ENCODE measurements around the gene HNRNPU.

HNRNPU gene

DNA sequence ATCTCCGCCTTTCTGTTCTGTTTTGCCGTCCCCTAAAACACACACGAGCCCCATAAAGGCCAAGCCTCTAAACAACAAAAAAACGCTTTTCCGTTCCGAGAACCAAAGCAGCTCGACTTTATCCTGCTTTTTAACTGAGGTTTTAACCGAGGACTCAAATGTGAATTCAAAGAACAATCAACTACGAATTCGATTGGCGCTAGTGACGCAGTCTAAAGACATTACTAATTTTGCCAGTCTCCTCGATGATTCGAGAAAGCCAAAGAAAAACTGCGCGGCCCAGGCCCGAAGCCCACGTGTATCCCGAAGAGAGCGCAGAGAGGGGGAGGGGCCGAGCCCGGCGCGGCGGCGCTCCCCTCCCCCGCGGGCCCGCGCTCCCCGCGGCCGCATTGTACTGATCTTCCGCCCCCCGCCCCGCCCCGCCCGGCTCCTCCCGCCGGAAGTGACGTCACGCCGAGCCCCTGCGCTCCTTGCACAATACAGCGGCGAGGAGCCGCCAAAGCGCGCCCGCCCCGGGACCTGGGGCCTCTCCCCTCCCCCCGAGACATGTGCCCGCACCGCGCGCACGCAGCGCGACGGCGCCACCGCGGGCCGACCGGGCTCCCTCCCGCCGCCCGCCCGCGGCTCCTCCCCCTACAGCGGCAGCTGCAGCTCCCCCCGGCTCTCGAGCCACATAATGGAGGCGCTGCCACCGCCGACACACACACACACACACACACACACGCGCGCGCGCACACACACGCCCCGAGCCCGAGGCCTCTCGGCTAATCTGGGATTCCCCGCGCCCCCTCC lies 1.4 kb downstream of the HNRNPU start:
- peak; percentile 90 to 95 (median 95) for DNase-seq

DNA sequence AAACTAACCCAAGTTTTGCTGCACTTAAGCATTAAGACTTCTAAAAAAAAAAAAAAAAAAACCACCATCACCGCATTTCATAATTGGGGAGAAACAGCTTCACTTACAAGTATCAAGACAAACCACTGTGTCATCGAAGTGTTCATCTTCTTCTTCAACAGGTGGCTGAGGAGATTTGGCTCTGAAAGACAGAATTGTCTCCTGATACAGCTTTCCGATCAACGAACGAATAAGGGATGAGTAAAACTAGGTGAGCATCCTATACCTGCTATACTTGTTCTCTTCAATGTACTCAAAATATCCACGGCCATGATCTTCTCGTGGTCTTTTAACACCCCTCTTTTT lies 2.0 kb downstream of the HNRNPU start:
- DNase-seq = no peak

DNA sequence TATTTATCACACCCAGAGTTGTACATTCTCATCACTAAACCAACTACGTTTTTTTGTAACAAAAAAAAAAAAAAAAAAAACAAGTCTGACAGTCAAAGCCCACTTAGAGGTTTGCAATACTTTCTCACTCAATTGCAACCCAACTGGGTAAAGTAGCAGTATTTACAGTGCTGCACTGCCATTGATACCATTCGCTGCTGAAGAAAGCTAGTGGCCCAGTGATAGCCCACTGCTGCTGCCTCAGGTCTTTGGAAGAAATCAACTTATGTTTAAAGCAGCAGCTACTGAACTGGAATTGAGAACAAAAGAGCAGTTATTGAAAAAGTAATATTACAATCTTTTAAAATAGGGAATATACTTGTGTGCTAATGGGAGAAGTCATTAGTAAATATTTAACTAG lies 2.7 kb downstream of the HNRNPU start:
- DNase-seq = no peak

DNA sequence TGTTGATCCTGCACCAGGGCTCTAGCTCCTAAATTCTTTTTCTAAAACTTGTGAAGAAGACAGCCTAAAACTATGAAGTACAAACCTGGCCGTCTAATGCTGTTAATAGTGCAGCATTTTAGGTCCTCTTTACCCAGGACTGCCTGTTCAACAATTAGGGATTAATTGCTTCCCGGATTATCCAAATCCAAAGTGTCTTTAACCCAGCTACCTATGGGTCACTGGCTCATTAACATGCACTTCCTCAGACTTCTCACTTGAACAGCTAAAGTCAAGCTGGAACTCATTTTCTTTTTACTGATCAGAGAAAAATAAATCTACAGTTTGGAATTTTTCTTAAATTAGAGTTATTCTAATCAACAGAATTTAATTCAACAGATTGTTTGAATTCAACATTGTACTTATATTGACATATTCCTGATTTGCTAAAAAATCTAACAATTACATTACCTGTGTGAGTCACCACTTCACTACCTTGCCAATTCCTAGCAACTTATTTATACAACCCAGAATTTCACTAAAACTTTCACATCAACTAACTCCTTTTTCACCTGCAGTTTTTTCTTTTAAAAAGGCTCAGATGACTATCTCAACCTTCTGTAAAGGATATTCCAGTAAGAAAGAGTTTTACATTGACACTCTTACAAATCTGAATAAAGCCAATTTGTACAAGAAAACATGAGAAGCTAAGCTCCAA lies 3.3 kb downstream of the HNRNPU start:
- DNase-seq = no peak

DNA sequence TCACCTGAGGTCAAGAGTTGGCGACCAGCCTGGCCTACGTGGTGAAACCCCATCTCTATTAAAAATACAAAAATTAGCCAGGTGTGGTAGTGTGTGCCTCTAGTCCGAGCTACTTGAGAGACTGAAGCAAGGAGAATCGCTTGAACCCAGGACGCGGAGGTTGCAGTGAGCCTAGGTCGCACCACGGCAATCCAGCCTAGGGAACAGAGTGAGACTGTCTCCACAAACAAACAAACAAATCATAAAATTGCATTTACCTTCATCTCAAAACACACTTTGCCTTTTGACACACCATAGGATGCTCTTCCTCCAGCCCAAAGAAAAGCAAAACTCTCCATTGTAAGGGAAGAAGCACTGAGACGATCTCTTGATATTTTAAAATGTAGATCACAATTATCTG lies 4.3 kb downstream of the HNRNPU start:
- DNase-seq = no peak

DNA sequence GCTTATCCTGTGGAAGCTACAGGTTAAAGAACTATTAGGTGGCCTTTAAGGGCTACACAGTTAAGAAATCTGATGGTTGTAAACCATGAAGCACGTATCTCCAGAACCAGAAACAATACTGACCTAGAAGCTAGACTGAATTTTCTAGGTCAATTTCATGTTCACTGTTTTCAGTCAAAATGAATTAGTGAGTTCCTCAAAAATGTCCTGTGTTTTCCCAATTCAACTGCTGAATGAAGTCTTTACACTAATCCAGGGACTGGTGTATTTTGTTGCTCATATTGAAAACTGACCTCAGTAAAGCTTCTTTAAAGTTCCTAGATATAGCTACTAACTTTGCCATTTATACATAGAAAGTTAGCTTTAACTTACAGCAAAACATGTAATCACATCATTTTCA lies 6.0 kb downstream of the HNRNPU start:
- DNase-seq = no peak

DNA sequence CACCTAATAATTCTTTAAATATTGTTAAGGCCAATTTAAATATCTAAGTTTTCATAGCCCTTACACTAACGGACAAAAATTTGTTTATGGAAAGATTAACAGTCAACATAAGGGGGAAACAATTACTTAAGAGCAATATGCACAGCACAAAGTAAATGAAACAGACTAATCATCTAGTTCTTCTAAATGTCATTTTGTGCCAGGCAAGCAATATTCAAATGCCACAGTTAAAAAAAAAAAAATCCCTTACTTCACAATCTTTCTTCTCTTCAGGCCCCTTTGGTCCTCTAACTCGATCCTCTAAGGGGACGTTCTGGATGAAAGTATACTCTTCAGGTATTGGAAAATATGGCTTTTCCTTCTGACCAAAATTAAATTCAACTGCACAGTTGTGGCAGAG lies 6.6 kb downstream of the HNRNPU start:
- no peak for DNase-seq

DNA sequence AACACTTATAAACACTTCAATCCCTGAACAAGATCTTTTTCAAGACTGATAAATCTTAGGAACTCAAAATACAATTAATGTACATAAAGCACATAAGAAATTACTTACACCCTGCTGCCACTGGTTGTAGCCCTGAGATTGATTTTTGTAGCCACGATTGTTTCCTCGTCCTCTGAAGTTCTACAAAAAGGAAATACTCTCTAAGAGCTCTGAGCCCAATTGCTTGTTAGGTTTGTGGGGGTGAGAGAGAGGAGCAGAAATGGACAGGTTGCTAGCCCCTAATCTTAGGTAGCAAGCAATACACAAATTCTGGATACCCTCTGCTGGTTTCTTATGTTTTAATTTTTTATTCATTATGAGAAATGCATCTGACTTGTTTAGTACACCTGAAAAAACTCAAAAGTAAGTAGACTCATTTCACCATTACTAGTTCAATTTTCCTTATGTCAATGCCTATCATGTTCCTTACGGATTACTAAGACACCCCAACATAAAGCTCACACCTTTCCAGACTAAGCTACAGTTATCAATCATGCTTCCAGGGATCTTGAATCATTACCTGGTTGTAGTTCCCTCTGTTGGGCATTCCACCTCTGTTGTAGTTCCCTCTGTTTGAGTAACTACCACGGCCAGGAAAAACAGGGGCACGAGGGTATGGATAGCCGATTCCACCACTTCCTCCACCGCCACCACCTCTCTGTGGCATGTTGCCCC lies 9.3 kb downstream of the HNRNPU start:
- DNase-seq = no peak

DNA sequence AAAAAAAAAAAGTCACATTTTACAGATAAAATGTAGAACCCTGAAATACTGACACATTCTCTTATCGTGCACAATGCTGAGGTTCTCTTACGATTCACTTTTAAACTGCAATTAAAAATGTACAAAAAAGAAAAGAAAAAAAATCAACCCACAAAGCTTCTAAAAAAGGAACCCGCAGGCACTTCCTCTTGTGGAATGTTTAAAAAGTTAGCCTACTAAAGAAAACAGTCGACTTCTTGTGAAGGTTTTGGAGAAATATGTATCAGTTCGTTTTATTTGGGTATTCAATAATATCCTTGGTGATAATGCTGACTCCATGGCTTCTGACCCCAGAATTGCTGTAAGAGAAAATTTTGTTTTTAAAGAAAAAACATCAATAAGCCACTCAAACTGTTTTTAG lies 10.2 kb downstream of the HNRNPU start:
- DNase-seq = no peak

DNA sequence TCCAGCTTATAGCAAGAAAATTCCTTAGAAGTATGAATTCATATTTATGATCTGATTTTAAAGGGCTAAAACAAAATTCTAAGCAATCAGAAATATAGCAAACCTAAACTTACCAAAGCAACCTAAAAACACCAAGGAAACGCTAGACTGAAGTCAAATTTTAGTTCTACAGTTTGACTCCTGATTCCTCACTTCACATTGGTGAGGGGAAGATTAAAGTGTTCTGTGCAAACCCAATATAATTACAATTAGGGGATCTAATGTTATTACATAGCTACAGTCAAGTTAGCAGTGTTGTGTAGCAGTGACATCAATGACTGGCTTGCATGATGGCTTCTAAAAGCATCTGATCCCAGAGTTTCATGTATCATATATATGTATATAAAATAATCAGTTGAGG lies 11.6 kb downstream of the HNRNPU start:
- no peak for DNase-seq

DNA sequence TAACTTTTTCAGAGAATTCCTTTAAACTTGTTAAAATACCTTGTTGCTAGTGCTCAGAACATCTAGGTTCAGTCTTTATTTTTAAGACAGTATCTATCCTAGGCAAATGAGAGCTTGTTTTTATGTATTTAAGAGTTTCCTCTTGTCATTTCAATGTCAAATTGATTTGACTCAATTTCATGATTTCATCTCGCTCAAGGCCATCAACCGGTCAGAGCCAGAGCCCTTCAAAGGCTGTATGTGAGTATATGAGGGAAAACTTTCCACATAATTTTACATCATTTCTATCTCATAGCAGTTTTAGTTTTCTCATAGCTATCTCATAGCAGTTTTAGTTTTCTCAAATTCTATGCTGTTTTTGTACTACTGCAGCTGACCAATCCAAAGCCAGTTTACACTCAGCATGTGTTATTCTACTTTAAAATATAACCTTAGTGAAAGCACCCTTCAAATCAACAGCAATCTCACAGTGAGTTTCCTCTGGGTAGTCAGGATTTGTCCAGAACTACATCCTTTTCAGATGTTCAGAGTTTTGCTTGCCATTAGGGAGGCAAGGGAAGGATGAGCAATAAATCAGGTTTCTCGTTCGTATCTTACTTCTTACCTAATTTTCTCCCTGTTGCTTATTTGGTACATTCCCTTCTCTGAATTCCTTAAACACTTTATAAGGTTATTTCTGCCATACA lies 12.7 kb downstream of the HNRNPU start:
- DNase-seq = no peak

DNA sequence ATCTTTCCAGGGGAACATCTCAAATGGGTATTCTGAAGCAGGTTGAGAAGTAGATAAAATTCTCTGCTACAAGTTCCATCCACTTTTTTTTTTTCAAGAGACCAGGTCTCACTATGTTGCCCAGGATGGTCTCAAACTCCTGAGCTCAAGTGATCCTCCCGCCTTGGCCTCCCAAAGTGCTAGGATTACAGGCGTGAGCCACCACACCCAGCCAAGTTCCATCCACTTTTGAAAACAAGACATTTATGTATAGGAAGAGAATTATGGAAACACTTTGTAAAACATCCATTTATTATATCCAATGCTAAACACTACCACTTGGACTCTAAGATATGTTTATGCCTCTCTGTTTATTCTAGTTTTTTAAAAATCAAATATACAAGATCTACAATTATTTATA lies 13.4 kb downstream of the HNRNPU start:
- DNase-seq = no peak

DNA sequence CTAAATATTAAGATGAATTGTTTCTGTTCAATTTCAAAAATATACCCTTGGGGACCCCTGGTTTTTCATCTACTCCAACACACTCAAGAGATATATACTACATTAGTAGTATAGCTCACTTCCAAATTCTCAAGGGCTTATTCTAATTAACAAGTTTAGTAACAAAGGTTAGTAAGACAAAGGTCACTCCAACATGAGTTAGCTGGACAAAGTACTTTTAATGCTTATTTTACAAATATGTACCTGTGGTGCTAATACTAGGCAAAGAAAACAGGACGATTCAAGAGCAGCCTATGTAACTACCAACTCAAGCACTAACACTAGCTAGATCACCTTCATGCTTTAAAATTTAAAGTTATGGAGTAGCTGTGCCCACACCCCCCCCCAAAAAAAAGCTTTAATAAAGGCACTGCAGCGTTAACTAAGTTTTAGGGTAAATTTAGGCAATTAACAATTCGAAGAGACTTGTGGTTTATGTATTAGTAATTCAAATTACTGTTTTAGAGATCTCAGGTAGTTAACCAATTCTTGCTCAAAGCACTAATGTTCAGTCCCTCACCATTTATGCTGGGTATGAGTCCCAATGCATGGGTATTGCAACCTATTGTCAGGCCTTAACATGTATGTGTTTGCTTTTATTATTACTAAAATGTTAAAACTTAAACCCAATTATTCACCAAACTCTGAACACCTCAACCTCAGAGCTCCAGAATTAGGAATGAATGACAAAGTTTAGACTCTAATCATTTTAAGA lies 14.1 kb downstream of the HNRNPU start:
- DNase-seq = no peak

DNA sequence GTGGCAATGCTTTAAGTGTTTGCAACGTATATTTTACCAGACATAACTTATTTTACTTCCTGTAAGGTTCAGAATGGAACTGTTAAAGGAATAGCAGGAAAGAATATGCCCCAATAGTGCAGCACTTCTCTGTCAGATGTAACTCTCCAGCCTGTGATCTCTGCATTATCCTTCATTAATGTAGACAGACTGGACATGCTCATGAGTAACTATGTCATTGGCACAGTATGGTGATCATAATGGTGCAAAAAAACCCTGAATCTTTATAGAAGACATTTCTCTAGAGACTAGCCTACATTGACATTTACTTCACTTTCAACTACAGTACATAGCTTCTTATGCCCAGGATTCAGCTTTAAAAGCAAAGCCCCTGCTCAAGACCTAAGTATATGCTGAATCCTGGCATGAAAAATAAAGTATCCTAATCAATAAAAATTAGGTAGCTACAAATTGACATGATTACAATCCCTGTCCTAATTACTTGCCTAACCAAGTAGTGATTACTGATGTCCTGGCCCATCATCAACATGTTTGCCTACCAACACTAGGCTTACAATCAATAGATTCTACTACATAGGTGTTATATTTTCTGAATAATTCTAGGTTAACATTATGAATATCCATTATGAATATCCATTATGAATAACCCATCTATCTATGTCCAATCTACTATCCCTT lies 15.0 kb downstream of the HNRNPU start:
- DNase-seq = no peak

DNA sequence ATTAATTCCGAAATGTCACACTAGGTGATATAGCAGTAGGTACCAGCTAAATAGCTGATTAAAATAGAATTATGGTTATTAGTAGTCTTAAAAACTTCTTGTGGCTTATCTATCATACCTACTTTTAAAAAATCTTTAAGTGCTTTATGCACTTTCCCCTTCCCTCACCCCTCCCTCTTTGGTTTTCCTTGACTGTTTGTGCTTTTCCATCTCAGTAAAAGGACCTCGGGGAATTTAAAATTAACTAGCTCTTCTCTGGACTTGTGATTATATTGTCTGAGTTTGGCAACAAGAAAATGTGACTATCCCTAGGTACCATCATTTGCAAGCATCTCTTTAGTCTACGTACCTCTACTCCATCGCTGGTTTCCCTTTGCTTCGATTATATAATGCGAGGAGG lies 17.7 kb downstream of the HNRNPU start:
- no peak for DNase-seq

DNA sequence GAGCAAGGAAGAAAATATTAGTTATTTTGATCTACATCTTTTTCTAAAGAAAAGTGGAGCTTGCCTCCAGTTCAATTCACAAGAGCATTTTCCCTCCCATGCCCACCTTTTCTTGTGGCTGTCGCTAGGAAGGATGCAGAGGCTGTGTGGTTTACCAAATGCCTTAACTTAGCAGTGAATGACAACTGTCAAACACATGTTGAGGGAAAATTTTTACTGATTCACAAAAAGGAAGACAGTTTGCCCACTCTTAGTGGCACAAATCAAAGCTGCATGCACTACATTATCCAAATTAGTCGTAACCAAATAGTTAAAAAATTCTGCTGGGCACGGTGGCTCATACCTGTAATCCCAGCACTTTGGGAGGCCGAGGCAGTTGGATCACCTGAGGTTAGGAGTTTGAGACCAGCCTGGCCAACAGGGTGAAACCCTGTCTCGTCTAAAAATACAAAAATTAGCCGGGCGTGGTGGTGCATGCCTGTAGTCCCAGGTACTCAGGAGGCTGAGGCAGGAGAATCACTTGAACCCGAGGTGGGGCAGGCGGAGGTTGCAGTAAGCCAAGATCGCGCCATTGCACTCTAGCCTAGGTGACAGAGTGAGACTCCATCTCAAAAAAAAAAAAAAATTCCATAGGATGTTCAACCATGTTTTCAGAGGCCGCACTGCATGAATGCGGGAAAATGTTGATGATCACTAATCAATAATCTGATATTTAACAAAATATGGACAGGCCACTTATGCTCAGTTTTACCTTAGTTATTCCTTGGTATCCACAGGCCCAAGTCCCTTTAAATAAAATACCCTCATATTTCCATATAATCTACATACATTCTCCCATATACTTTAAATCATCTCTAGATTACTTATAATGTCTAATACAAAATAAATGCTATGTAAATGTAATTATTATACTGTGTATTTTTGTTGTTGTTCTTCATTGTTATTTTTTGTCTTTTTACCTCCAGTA lies 19.9 kb downstream of the HNRNPU start:
- no peak for DNase-seq

DNA sequence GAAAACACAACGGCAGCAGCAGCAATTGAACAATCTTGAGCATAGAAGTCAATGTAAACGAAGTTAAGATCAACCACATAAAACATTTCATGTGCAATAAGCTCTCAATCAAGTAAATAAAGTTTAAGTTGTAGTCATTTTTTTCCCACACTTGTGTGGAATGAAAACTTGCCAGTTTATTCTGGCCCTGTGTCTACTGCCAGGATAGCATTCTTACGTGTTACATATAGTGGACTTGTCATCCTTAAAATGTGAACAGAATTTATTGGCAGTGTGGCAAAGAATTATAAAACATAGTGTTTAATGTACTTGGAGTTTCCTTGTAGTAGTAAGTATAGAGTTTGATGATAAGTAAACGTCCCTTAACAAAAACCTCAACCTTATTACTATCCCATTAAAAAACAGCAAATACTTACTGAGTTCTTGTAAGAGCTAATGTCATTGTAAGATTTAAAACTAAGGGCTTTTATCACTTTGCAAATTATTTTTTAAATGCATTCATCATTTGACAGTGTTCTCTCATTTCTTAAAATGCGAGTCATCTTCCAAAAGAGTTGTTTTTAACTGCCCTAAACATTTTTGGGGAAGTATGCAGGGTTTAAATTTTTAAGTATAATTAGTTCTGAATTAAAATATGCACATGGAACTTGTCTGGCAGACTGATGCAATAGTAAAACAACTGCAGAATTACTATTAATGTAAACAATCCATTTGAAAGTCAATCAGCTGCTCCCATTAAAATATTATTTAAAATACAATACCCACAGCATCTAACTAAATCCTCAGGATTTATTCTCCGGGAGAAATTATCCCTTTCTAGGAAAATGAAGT lies 21.0 kb downstream of the HNRNPU start:
- no peak for DNase-seq

DNA sequence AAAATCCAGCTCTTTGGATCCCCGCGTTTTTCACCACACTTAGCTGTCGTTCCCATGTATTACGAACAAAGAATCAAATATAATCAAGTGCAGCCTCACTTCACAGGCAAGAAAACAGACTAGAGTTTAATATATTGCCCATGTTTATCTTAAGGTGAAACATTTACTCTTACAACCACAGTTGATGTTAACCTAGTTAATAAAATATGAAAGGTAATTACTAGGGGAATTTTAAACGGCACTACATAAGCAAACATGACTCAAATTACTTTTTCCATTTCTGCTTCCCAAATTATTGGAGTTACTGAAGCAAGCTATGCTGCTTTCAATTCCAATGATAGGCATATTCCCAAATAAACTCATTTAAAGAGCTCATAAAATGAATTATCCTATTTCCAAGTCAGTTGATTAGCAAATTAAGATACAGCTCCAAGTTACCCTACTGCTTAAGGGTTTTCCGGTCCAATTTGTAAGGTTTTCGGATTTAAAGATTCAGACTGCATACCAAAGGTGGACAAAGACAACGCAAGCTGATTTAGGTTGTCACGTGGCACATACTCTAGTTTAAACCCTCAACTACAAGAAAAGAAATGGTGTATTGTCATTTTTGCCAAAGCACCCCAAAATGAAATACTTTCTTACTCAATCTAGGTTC lies 22.9 kb downstream of the HNRNPU start:
- no peak for DNase-seq

DNA sequence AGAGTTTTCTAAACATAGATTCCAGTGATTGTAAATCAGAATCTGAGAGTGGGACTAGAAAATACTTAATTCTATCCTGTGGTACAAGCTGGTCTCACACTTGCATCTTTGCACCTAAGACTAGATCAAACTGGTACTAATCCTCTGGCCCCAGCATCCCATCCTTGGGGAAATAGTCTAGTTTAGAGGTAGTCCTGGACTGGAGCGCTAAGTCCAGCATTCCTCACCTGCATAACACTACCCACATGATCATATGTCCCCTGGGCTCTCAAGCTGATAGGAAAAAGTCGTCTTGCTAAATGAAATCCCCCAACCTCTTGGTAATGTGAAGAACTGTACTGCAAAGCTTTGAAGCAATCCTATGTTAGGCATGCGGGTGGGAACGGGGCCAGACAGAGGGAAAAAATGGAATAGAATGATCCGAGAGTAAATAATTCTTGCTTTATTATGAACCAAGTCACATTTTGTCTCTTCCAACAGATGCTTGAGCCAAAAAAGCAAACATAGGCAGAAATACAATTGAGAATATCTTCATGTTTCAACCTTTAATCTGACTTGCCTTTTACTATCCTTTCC lies 24.0 kb downstream of the HNRNPU start:
- no peak for DNase-seq

Measured in activated naive CD4-positive, alpha-beta T cell (primary cell).